Measurements from ENCODE around the gene WASF1. TPM values are rescaled to one million over a fixed set of nuclear protein-coding genes. Genes with fewer than 3 reads are reported as not detected.
"Not testable (repeated sequence)": the region's sequence is repeated elsewhere in the genome, so short reads cannot be mapped to it uniquely, and the experiment has no call there.

WASF1 gene
- total RNA-seq, 1 experiment from 2014 or later = 18.0 TPM

- not testable (repeated sequence) for H3K27ac ChIP-seq (ENCODE audit: low read length)
Measured at GRCh38 chr6:110073474-110073873, 106.0 kb downstream of the WASF1 start.

GRCh38 chr6:110068592-110068967 is 110.9 kb downstream of the WASF1 start:
- H3K4me3 ChIP-seq (ENCODE audit: low read length) = no peak overlapping the region
- H3K79me2 ChIP-seq (ENCODE audit: low read length) = no peaks in the 10 kb centered on the region
- no peaks in the 10 kb centered on the region for H3K27me3 ChIP-seq (ENCODE audit: low read length)
- no peaks in the 10 kb centered on the region for H3K9me2 ChIP-seq (replicated peaks; ENCODE audit: insufficient read depth, low read length)
- no peak for DNase-seq
- H3K27ac ChIP-seq (ENCODE audit: low read length) = no peak overlapping the region
- no peak overlapping the region for H2AFZ ChIP-seq (ENCODE audit: low read length)
- no peak overlapping the region for H3K4me2 ChIP-seq (ENCODE audit: low read depth, low read length, poor library complexity, severe bottlenecking)
- no peaks in the 10 kb centered on the region for H3K9me3 ChIP-seq (ENCODE audit: low read length)
- no peaks in the 10 kb centered on the region for H3K36me3 ChIP-seq (ENCODE audit: insufficient read depth, low read length)
- H3K9ac ChIP-seq (ENCODE audit: low read length) = no peak overlapping the region
- H3K4me1 ChIP-seq (ENCODE audit: low read length) = peaks cover 25% of the 10 kb centered on the region
- no peaks in the 10 kb centered on the region for H4K20me1 ChIP-seq (ENCODE audit: insufficient read depth, low read depth, low read length)

More at GRCh38 chr6:110073474-110073873, 106.0 kb downstream of the WASF1 start:
- H3K9me3 ChIP-seq (ENCODE audit: low read length); H3K4me3 ChIP-seq (ENCODE audit: low read length); H3K27me3 ChIP-seq (ENCODE audit: low read length); H3K9ac ChIP-seq (ENCODE audit: low read length); H3K9me2 ChIP-seq (replicated peaks; ENCODE audit: insufficient read depth, low read length); H3K4me2 ChIP-seq (ENCODE audit: low read depth, low read length, poor library complexity, severe bottlenecking); H4K20me1 ChIP-seq (ENCODE audit: insufficient read depth, low read depth, low read length); H3K36me3 ChIP-seq (ENCODE audit: insufficient read depth, low read length); H2AFZ ChIP-seq (ENCODE audit: low read length); H3K4me1 ChIP-seq (ENCODE audit: low read length); H3K79me2 ChIP-seq (ENCODE audit: low read length); DNase-seq: not testable (repeated sequence)

- no peaks in the 10 kb centered on the region for H3K27me3 ChIP-seq (ENCODE audit: low read length)
- no peak overlapping the region for H3K27ac ChIP-seq (ENCODE audit: low read length)
- DNase-seq = no peak
- no peaks in the 10 kb centered on the region for H4K20me1 ChIP-seq (ENCODE audit: insufficient read depth, low read depth, low read length)
- H3K9ac ChIP-seq (ENCODE audit: low read length) = no peak overlapping the region
- no peaks in the 10 kb centered on the region for H3K9me2 ChIP-seq (replicated peaks; ENCODE audit: insufficient read depth, low read length)
- no peaks in the 10 kb centered on the region for H3K36me3 ChIP-seq (ENCODE audit: insufficient read depth, low read length)
- H3K4me3 ChIP-seq (ENCODE audit: low read length) = no peak overlapping the region
- peaks cover 25% of the 10 kb centered on the region for H3K4me1 ChIP-seq (ENCODE audit: low read length)
- no peak overlapping the region for H2AFZ ChIP-seq (ENCODE audit: low read length)
- H3K4me2 ChIP-seq (ENCODE audit: low read depth, low read length, poor library complexity, severe bottlenecking) = no peak overlapping the region
- no peaks in the 10 kb centered on the region for H3K9me3 ChIP-seq (ENCODE audit: low read length)
- H3K79me2 ChIP-seq (ENCODE audit: low read length) = no peaks in the 10 kb centered on the region
Measured at GRCh38 chr6:110067837-110068591, 111.5 kb downstream of the WASF1 start.

GRCh38 chr6:110064744-110065524 is 114.5 kb downstream of the WASF1 start:
- no peak overlapping the region for H3K4me3 ChIP-seq (ENCODE audit: low read length)
- H3K36me3 ChIP-seq (ENCODE audit: insufficient read depth, low read length) = no peaks in the 10 kb centered on the region
- peaks cover 16% of the 10 kb centered on the region for H3K4me1 ChIP-seq (ENCODE audit: low read length)
- H3K79me2 ChIP-seq (ENCODE audit: low read length) = no peaks in the 10 kb centered on the region
- H3K4me2 ChIP-seq (ENCODE audit: low read depth, low read length, poor library complexity, severe bottlenecking) = no peak overlapping the region
- H3K9ac ChIP-seq (ENCODE audit: low read length) = no peak overlapping the region
- no peak for DNase-seq
- no peaks in the 10 kb centered on the region for H3K27me3 ChIP-seq (ENCODE audit: low read length)
- no peaks in the 10 kb centered on the region for H4K20me1 ChIP-seq (ENCODE audit: insufficient read depth, low read depth, low read length)
- H2AFZ ChIP-seq (ENCODE audit: low read length) = no peak overlapping the region; the same call in 1 of the 2 replicates
- H3K9me2 ChIP-seq (replicated peaks; ENCODE audit: insufficient read depth, low read length) = no peaks in the 10 kb centered on the region
- no peak overlapping the region for H3K27ac ChIP-seq (ENCODE audit: low read length)
- no peaks in the 10 kb centered on the region for H3K9me3 ChIP-seq (ENCODE audit: low read length)

GRCh38 chr6:110063594-110064263 is 115.7 kb downstream of the WASF1 start:
- Histone ChIP-seq H3K36me3 (ENCODE audit: insufficient read depth, low read length) (no peaks in the 10 kb centered on the region), H3K27ac (ENCODE audit: low read length) (no peak overlapping the region), H3K4me2 (ENCODE audit: low read depth, low read length, poor library complexity, severe bottlenecking) (no peak overlapping the region), H3K9me2 (replicated peaks; ENCODE audit: insufficient read depth, low read length) (no peaks in the 10 kb centered on the region), H3K27me3 (ENCODE audit: low read length) (no peaks in the 10 kb centered on the region), H3K9ac (ENCODE audit: low read length) (no peak overlapping the region), H3K4me1 (ENCODE audit: low read length) (peaks cover 16% of the 10 kb centered on the region), H4K20me1 (ENCODE audit: insufficient read depth, low read depth, low read length) (no peaks in the 10 kb centered on the region), H3K4me3 (ENCODE audit: low read length) (no peak overlapping the region), H3K9me3 (ENCODE audit: low read length) (no peaks in the 10 kb centered on the region), H2AFZ (ENCODE audit: low read length) (no peak overlapping the region), H3K79me2 (ENCODE audit: low read length) (no peaks in the 10 kb centered on the region)
- DNase-seq = no peak

- no peak for DNase-seq
- no peaks in the 10 kb centered on the region for H3K79me2 ChIP-seq (ENCODE audit: low read length)
- peak overlapping the region; percentile 26 for H3K4me2 ChIP-seq (ENCODE audit: low read depth, low read length, poor library complexity, severe bottlenecking)
- no peaks in the 10 kb centered on the region for H3K36me3 ChIP-seq (ENCODE audit: insufficient read depth, low read length)
- H4K20me1 ChIP-seq (ENCODE audit: insufficient read depth, low read depth, low read length) = no peaks in the 10 kb centered on the region
- no peak overlapping the region for H3K27ac ChIP-seq (ENCODE audit: low read length)
- no peaks in the 10 kb centered on the region for H3K9me3 ChIP-seq (ENCODE audit: low read length)
- peaks cover 11% of the 10 kb centered on the region for H3K4me1 ChIP-seq (ENCODE audit: low read length)
- no peak overlapping the region for H3K9ac ChIP-seq (ENCODE audit: low read length)
- H3K27me3 ChIP-seq (ENCODE audit: low read length) = no peaks in the 10 kb centered on the region
- H3K4me3 ChIP-seq (ENCODE audit: low read length) = no peak overlapping the region
- H2AFZ ChIP-seq (ENCODE audit: low read length) = no peak overlapping the region
- no peaks in the 10 kb centered on the region for H3K9me2 ChIP-seq (replicated peaks; ENCODE audit: insufficient read depth, low read length)
Measured at GRCh38 chr6:110055387-110055735, 124.1 kb downstream of the WASF1 start.

- H3K9me3 ChIP-seq (ENCODE audit: low read length) = no peaks in the 10 kb centered on the region
- no peak overlapping the region for H3K9ac ChIP-seq (ENCODE audit: low read length)
- no peak overlapping the region for H2AFZ ChIP-seq (ENCODE audit: low read length)
- no peaks in the 10 kb centered on the region for H3K79me2 ChIP-seq (ENCODE audit: low read length)
- DNase-seq = no peak
- H3K27me3 ChIP-seq (ENCODE audit: low read length) = no peaks in the 10 kb centered on the region
- no peaks in the 10 kb centered on the region for H4K20me1 ChIP-seq (ENCODE audit: insufficient read depth, low read depth, low read length)
- no peak overlapping the region for H3K4me3 ChIP-seq (ENCODE audit: low read length)
- no peaks in the 10 kb centered on the region for H3K9me2 ChIP-seq (replicated peaks; ENCODE audit: insufficient read depth, low read length)
- H3K4me2 ChIP-seq (ENCODE audit: low read depth, low read length, poor library complexity, severe bottlenecking) = peak overlapping the region; percentile 26
- H3K27ac ChIP-seq (ENCODE audit: low read length) = no peak overlapping the region
- H3K36me3 ChIP-seq (ENCODE audit: insufficient read depth, low read length) = no peaks in the 10 kb centered on the region
- peaks cover 11% of the 10 kb centered on the region for H3K4me1 ChIP-seq (ENCODE audit: low read length)
Measured at GRCh38 chr6:110054664-110055386, 124.6 kb downstream of the WASF1 start.

Data from Karpas-422 (cell line).